Epithelial cell of prostate (primary cell): ENCODE data around the gene MRFAP1L1.

Source experiments
- DNase-seq: peaks from one replicate; pipeline ENCODE4 v3.0.0-alpha.2; 2011; ENCODE audit warnings: low read depth, low spot score
- H3K27ac ChIP-seq: fragments of 450-650 bp; 2 replicates; pipeline ENCODE4 v1.5.1; 2017; ENCODE audit warnings: mild to moderate bottlenecking

MRFAP1L1 gene

GRCh38 chr4:6718932-6719610 is 9.4 kb upstream of the MRFAP1L1 start:
- H3K27ac ChIP-seq, result no peak overlapping the region
- DNase-seq, result no peak

- peak overlapping the region; percentile 74 for H3K27ac ChIP-seq
- DNase-seq, result no peak
Measured at GRCh38 chr4:6716958-6717655, 7.4 kb upstream of the MRFAP1L1 start.

- peak; percentile 53 for DNase-seq
- H3K27ac ChIP-seq, result peak within 1 kb of the TSS; percentile 74
Measured at GRCh38 chr4:6716018-6716911, 6.6 kb upstream of the MRFAP1L1 start, which contains the start of gene BLOC1S4. TSS of gene BLOC1S4 (plus strand) at chr4:6716174. CDS start at chr4:6716210, 36 bp downstream.

DNA sequence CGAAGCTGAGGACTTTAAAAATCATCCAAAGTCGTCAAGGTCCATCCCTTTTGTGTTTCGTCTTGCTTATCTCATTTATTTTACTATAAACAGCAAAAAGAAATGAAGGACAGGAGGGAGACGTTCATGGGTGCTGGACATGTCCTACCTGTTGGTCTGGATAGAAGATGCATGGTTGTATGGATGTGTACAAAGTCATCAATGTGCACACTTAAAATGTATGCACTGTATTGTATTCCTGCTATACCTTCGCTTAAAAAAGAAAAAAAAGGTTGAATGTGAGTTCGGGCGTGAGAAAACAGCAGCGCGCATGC is 6.0 kb upstream of the MRFAP1L1 start:
- no peak for DNase-seq
- H3K27ac ChIP-seq, result peak overlapping the region; percentile 74

GRCh38 chr4:6714954-6715353 is 5.3 kb upstream of the MRFAP1L1 start:
- DNase-seq, result no peak

GRCh38 chr4:6710996-6711395 is 1.3 kb upstream of the MRFAP1L1 start:
- H3K27ac ChIP-seq, result no peak overlapping the region
- no peak for DNase-seq

More at GRCh38 chr4:6714954-6715353, 5.3 kb upstream of the MRFAP1L1 start:
- no peak overlapping the region for H3K27ac ChIP-seq

GRCh38 chr4:6710282-6710681 is 617 bp upstream of the MRFAP1L1 start:
- peak overlapping the region; percentile 85 for H3K27ac ChIP-seq
- DNase-seq, result no peak

DNA sequence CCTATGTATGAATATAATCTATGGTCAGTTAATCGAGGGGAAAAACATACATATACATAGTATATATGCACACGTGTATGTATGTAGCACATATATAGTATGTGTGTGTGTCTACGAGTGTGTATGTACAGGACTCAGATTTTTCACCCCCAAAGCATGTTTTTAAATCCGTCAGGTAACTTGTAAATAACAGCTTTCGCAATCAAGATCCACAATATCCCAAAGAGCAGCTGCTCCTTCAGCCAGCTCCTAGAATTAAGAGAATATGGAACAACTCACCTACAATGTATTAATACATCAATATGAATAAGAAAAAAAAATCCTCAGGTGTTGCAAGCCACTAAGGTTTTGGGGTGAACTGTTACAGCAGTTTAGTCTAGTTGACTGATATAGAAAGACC is 3.5 kb downstream of the MRFAP1L1 start:
- DNase-seq, result no peak
- H3K27ac ChIP-seq, result no peak overlapping the region

- H3K27ac ChIP-seq, result no peak overlapping the region
- DNase-seq, result no peak
Measured at GRCh38 chr4:6705646-6706045, 4.0 kb downstream of the MRFAP1L1 start.

GRCh38 chr4:6703786-6704185 is 5.9 kb downstream of the MRFAP1L1 start:
- DNase-seq, result no peak
- no peak overlapping the region for H3K27ac ChIP-seq

GRCh38 chr4:6702761-6703160 is 6.9 kb downstream of the MRFAP1L1 start:
- H3K27ac ChIP-seq, result no peak overlapping the region

GRCh38 chr4:6701371-6701770 is 8.3 kb downstream of the MRFAP1L1 start:
- no peak overlapping the region for H3K27ac ChIP-seq
- DNase-seq, result no peak

More at GRCh38 chr4:6702761-6703160, 6.9 kb downstream of the MRFAP1L1 start:
- no peak for DNase-seq

DNA sequence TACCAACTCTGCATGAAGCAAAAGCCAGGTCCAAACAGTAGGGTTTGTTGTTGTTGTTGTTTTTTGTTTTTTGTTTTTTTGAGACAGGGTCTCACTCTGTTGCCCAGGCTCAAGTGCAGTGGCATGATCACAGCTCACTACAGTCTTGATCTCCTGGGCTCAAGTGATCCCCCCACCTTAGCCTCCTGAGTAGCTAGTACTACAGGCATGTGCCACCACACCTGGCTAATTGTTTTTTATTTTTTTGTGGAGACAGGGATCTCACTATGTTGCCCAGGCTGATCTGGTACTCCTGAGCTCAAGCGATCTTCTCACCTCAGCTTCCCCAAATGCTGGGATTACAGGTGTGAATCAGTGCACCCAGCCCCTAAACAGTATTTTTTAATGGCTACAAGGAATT is 9.8 kb downstream of the MRFAP1L1 start:
- no peak overlapping the region for H3K27ac ChIP-seq
- DNase-seq, result no peak

GRCh38 chr4:6699388-6699787 is 10.3 kb downstream of the MRFAP1L1 start:
- DNase-seq, result no peak
- H3K27ac ChIP-seq, result no peak overlapping the region

DNA sequence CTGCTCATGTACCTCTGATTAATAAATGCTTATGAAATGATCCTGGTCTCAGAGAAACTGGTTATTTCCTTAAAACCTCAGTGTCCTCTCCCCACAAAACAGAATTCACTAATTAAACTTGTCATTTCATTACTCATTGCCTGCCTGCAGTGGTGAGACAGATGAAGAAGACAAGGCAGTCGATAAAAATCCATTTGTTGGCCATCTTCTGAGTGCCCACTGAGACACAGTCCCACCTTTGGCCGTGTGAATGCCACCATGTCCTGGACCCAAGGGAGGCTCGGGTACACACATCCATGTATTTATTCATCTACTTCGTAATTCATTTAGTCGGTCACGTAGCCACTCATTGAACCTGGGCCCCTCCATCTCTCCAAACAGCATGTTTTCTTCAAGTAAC is 12.5 kb downstream of the MRFAP1L1 start:
- no peak for DNase-seq
- peak overlapping the region; percentile 81 for H3K27ac ChIP-seq

- H3K27ac ChIP-seq, result peak overlapping the region; percentile 81
- no peak for DNase-seq
Measured at GRCh38 chr4:6696611-6697010, 13.1 kb downstream of the MRFAP1L1 start.

GRCh38 chr4:6695660-6696610 is 13.7 kb downstream of the MRFAP1L1 start:
- DNase-seq, result no peak
- H3K27ac ChIP-seq, result peak overlapping the region; percentile 81

GRCh38 chr4:6694177-6694901 is 15.3 kb downstream of the MRFAP1L1 start:
- DNase-seq, result no peak
- peak overlapping the region; percentile 81 for H3K27ac ChIP-seq
